ENCODE data around the gene PRKACA. TPM values are rescaled to one million over a fixed set of nuclear protein-coding genes. Genes with fewer than 3 reads are reported as not detected.
A peak's percentile ranks its signal among the peaks of the same experiment; 100 is the strongest.

PRKACA gene
- total RNA-seq, 2 donors from 2014 or later = 35.2 to 38.5 TPM

- no peaks in the 10 kb centered on the region for H3K4me1 Mint-ChIP-seq
- H3K36me3 Mint-ChIP-seq (ENCODE audit: low read depth) = no peaks in the 10 kb centered on the region
- no peak overlapping the region for H3K27ac Mint-ChIP-seq
- DNase-seq (no peak), ATAC-seq (no peak)
- H3K9me3 ChIP-seq (ENCODE audit: control insufficient read depth, low read length, poor library complexity, severe bottlenecking) = no peaks in the 10 kb centered on the region
- no peaks in the 10 kb centered on the region for H3K27me3 Mint-ChIP-seq
- H3K4me3 Mint-ChIP-seq = no peak overlapping the region
Observed at GRCh38 chr19:14103310-14103709, 14.3 kb downstream of the PRKACA start.

DNA sequence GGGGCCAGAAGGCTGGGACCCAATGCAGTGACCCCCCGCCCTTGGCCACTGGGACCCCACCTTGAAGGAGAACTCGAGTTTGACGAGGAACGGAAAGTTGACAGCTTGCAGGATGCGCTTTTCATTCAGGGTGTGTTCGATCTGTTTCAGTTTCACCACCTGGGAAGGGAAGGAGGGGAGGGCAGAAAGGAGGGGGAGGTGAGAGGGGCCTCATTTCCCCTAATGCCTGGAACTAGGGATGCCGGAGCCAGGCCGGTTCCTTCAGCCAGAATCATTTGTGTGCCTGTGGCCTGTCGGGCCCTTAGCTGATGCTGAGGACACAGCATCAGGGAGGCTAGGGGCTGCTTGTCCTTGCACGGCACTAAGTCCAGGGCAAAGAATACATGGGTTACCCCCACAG, 14.8 kb downstream of the PRKACA start:
- DNase-seq (no peak), ATAC-seq (no peak)
- no peaks in the 10 kb centered on the region for H3K9me3 ChIP-seq (ENCODE audit: control insufficient read depth, low read length, poor library complexity, severe bottlenecking)
- H3K4me1 Mint-ChIP-seq = no peaks in the 10 kb centered on the region
- H3K36me3 Mint-ChIP-seq (ENCODE audit: low read depth) = no peaks in the 10 kb centered on the region
- no peak overlapping the region for H3K27ac Mint-ChIP-seq
- H3K27me3 Mint-ChIP-seq = no peaks in the 10 kb centered on the region
- no peak overlapping the region for H3K4me3 Mint-ChIP-seq

DNA sequence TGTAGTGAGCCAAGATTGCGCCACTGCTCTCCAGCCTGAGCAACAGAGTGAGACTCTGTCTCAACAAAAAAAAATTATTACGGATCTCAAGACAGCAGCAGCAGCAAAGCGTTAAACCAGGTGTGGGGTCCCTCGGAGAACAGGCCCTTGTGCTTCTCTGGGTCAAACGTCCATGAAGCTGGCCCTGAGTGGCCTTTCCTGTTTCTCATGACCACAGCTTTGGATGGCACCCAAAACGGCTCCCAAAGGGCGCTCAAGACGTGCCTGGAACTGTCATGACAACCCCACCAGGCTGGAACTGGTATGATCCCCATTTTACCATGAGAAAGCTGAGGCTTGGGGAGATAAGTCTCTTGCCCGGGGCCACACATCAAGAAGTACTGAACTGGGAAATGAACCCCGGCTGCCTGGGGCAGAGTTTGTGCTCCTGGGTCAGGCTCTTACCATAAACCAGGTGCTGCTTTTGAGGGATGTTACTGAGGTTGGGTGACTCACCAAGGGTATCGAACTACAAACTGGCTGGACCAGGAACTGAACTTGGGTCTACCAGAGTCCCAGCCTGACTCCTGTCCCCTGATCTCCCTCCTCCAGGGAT, 15.4 kb downstream of the PRKACA start:
- H3K36me3 Mint-ChIP-seq (ENCODE audit: low read depth) = no peaks in the 10 kb centered on the region
- no peaks in the 10 kb centered on the region for H3K27me3 Mint-ChIP-seq
- H3K4me1 Mint-ChIP-seq = no peaks in the 10 kb centered on the region
- H3K9me3 ChIP-seq (ENCODE audit: control insufficient read depth, low read length, poor library complexity, severe bottlenecking) = no peaks in the 10 kb centered on the region
- H3K4me3 Mint-ChIP-seq = no peak overlapping the region
- H3K27ac Mint-ChIP-seq = no peak overlapping the region
- DNase-seq (no peak), ATAC-seq (no peak)

GRCh38 chr19:14101003-14101545, 16.5 kb downstream of the PRKACA start:
- H3K27me3 Mint-ChIP-seq = no peaks in the 10 kb centered on the region
- DNase-seq (no peak), ATAC-seq (no peak)
- no peaks in the 10 kb centered on the region for H3K4me1 Mint-ChIP-seq
- H3K27ac Mint-ChIP-seq = no peak overlapping the region
- H3K36me3 Mint-ChIP-seq (ENCODE audit: low read depth) = no peaks in the 10 kb centered on the region
- H3K9me3 ChIP-seq (ENCODE audit: control insufficient read depth, low read length, poor library complexity, severe bottlenecking) = no peaks in the 10 kb centered on the region
- no peak overlapping the region for H3K4me3 Mint-ChIP-seq

- H3K36me3 Mint-ChIP-seq (ENCODE audit: low read depth) = no peaks in the 10 kb centered on the region
- no peak overlapping the region for H3K4me3 Mint-ChIP-seq
- no peaks in the 10 kb centered on the region for H3K9me3 ChIP-seq (ENCODE audit: control insufficient read depth, low read length, poor library complexity, severe bottlenecking)
- no peak overlapping the region for H3K27ac Mint-ChIP-seq
- DNase-seq = no peak
- no peak for ATAC-seq
- H3K4me1 Mint-ChIP-seq = no peaks in the 10 kb centered on the region
- no peaks in the 10 kb centered on the region for H3K27me3 Mint-ChIP-seq
Observed at GRCh38 chr19:14097532-14098151, 19.9 kb downstream of the PRKACA start.

DNA sequence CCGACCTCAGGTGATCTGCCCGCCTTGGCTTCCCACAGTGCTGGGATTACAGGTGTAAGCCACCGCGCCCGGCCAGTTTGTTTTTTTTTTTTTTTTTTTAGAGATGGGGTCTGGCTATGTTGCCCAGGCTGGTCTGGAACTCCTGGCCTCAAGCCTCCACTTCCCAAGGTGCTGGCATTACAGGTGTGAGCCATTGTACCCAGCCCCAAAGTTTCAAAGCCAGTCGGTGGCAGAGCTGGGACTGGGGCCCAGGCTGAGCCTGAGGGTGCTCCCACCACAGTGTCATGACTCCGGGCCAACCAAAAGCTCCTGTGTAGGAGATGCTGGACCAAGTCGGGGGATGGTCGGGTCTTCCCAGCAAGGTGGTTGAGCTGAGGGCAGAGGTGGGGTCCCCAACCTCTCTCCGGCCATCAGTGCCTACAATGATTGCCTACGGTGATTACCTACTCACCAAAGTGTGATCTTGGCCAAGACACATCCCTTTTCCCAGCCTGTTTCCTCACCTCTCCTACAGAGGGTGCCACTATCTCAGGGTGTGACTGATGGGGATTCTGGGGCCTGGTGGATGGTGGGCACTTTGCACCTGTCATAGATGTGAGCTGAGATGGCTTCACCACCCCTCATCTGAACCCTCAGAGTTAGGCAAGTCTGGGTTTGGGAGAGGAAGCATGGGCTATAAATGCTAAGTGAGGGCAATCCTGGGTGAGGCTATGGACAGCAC, 21.1 kb downstream of the PRKACA start:
- no peaks in the 10 kb centered on the region for H3K9me3 ChIP-seq (ENCODE audit: control insufficient read depth, low read length, poor library complexity, severe bottlenecking)
- H3K27ac Mint-ChIP-seq = no peak overlapping the region

DNA sequence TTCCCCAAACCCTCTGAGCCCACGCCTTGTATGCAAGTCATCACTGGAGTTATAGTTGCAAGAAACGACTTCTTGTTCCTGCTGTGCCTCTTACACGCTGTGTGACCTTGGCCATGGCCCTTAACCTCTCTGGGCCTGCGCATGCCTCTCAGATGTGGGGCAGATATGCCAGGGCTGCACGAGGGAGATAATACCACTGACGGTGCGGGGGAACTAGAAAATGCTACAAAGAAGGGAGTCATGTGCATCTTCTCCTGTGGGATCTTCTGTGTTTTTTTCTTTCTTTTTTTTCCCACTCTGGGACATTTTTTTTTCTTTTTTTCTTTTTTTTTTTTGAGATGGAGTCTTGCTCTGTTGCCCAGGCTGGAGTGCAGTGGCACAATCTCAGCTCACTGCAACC, 22.7 kb downstream of the PRKACA start:
- no peaks in the 10 kb centered on the region for H3K36me3 Mint-ChIP-seq (ENCODE audit: low read depth)
- no peak overlapping the region for H3K4me3 Mint-ChIP-seq
- no peak for ATAC-seq
- no peak for DNase-seq
- H3K27me3 Mint-ChIP-seq = no peaks in the 10 kb centered on the region
- H3K4me1 Mint-ChIP-seq = peaks cover 8% of the 10 kb centered on the region
- no peak overlapping the region for H3K27ac Mint-ChIP-seq
- H3K9me3 ChIP-seq (ENCODE audit: control insufficient read depth, low read length, poor library complexity, severe bottlenecking) = no peaks in the 10 kb centered on the region

More for the DNA sequence above, 21.1 kb downstream of the PRKACA start:
- H3K36me3 Mint-ChIP-seq (ENCODE audit: low read depth) = no peaks in the 10 kb centered on the region
- ATAC-seq (no peak), DNase-seq (no peak)
- H3K4me1 Mint-ChIP-seq = peaks cover 7% of the 10 kb centered on the region
- H3K27me3 Mint-ChIP-seq = no peaks in the 10 kb centered on the region
- no peak overlapping the region for H3K4me3 Mint-ChIP-seq

DNA sequence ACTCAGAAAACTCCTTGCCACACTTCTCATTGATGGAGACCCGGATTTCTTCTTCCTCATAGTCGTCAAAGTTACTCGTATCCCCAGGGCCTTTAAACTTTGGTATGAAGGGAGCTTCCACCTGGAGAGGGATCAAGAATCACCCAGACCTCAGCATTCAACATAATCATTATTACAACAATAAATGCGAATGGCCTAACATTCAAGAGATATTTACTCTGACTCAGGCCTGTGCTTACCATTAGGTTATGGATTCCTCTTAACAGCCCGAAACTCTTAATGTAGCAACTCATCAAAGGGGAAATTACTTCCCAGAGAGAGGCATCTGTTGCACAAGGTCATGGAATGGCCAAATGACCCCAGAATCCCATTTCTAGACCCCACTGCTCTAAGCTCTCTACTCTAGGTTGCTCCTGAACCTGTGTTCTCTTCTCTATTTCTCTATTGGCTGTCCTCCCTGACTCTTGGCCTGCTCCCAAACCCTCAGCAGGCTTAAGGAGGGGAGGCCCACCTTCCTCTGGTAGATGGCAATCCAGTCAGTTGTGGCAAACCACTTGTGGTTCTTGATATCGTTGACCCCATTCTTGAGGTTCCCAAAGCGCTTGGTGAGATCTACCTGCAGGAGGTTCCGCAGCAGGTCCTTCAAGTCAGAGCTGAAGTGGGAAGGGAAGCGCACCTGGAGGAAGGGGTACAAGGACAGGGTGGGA, 24.3 kb downstream of the PRKACA start:
- no peaks in the 10 kb centered on the region for H3K9me3 ChIP-seq (ENCODE audit: control insufficient read depth, low read length, poor library complexity, severe bottlenecking)
- Mint-ChIP-seq H3K27me3 (no peaks in the 10 kb centered on the region), H3K36me3 (ENCODE audit: low read depth) (peaks cover 3% of the 10 kb centered on the region), H3K4me1 (peaks cover 12% of the 10 kb centered on the region), H3K4me3 (peak overlapping the region; percentile 22), H3K27ac (no peak overlapping the region)
- ATAC-seq = no peak
- no peak for DNase-seq

GRCh38 chr19:14091813-14092462, 25.6 kb downstream of the PRKACA start:
- peaks cover 3% of the 10 kb centered on the region for H3K36me3 Mint-ChIP-seq (ENCODE audit: low read depth)
- no peaks in the 10 kb centered on the region for H3K27me3 Mint-ChIP-seq
- no peaks in the 10 kb centered on the region for H3K9me3 ChIP-seq (ENCODE audit: control insufficient read depth, low read length, poor library complexity, severe bottlenecking)
- H3K4me1 Mint-ChIP-seq = peaks cover 12% of the 10 kb centered on the region
- H3K27ac Mint-ChIP-seq = peak overlapping the region; percentile 95
- peak overlapping the region; percentile 98 for H3K4me3 Mint-ChIP-seq
- ATAC-seq (no peak), DNase-seq (no peak)

- Mint-ChIP-seq H3K27me3 (no peaks in the 10 kb centered on the region), H3K4me3 (peak overlapping the region; percentile 98), H3K27ac (peak overlapping the region; percentile 95), H3K36me3 (ENCODE audit: low read depth) (peaks cover 3% of the 10 kb centered on the region), H3K4me1 (peaks cover 12% of the 10 kb centered on the region)
- ATAC-seq = peak; percentile 67
- no peaks in the 10 kb centered on the region for H3K9me3 ChIP-seq (ENCODE audit: control insufficient read depth, low read length, poor library complexity, severe bottlenecking)
- peak in 2 of 3 donors; percentile 48 to 63 for DNase-seq
Observed at GRCh38 chr19:14091081-14091812, 26.3 kb downstream of the PRKACA start.

- Mint-ChIP-seq H3K27ac (peak within 1 kb of the TSS; percentile 95), H3K27me3 (no peaks in the 10 kb centered on the region), H3K4me1 (peaks cover 12% of the 10 kb centered on the region), H3K4me3 (peak within 1 kb of the TSS; percentile 98), H3K36me3 (ENCODE audit: low read depth) (peaks cover 3% of the 10 kb centered on the region)
- DNase-seq (peak; percentile 58 to 83 (median 82)), ATAC-seq (peak; percentile 74)
- no peaks in the 10 kb centered on the region for H3K9me3 ChIP-seq (ENCODE audit: control insufficient read depth, low read length, poor library complexity, severe bottlenecking)
Observed at GRCh38 chr19:14090509-14091080, 27.0 kb downstream of the PRKACA start, which contains the start of gene SAMD1. Gene SAMD1, minus strand, starts transcription at chr19:14090751.

Data from T-helper 17 cell (primary cell).